Endothelial cell (in vitro differentiated cells): ENCODE results near the gene TRAK1. TPM values are rescaled to one million over a fixed set of nuclear protein-coding genes. Genes with fewer than 3 reads are reported as not detected.

ENCODE experiments used
- DNase-seq: peaks from one replicate; pipeline ENCODE4 v3.0.0; 2021; ENCODE audit warnings: low spot score
- H3K27ac Mint-ChIP-seq: one replicate; pipeline ENCODE4 v1.8.0; 2021; ENCODE audit warnings: mixed read lengths, inconsistent platforms; ENCODE audit not compliant: unreplicated experiment
- H3K27me3 Mint-ChIP-seq: one replicate; pipeline ENCODE4 v1.8.0; 2021; ENCODE audit warnings: mild to moderate bottlenecking, moderate library complexity, mixed read lengths, inconsistent platforms; ENCODE audit not compliant: unreplicated experiment
- H3K36me3 Mint-ChIP-seq: one replicate; pipeline ENCODE4 v1.8.0; 2021; ENCODE audit warnings: mild to moderate bottlenecking, low read depth, mixed read lengths, inconsistent platforms; ENCODE audit not compliant: unreplicated experiment
- H3K4me1 Mint-ChIP-seq: one replicate; pipeline ENCODE4 v1.8.0; 2021; ENCODE audit warnings: mild to moderate bottlenecking, mixed read lengths, inconsistent platforms; ENCODE audit not compliant: unreplicated experiment
- H3K4me3 Mint-ChIP-seq: one replicate; pipeline ENCODE4 v1.8.0; 2021; ENCODE audit warnings: mild to moderate bottlenecking, mixed read lengths, inconsistent platforms; ENCODE audit not compliant: unreplicated experiment
- H3K9me3 Mint-ChIP-seq: one replicate; pipeline ENCODE4 v1.8.0; 2021; ENCODE audit warnings: mixed read lengths, inconsistent platforms; ENCODE audit not compliant: unreplicated experiment
- CTCF ChIP-seq: fragments of 200-600 bp; sonication (generic); IDR thresholded peaks from one replicate; pipeline ENCODE4 v1.5.0; 2021; ENCODE audit warnings: antibody characterized with exemption; ENCODE audit not compliant: unreplicated experiment
- total RNA-seq: library from RNA; stranded (reverse); fragmentation: NEBNext Ultra II Directional; extraction: Animal tissue kit (Norgen Biotek cat#: 25700); gene quantifications from one replicate; pipeline ENCODE4 v1.2.1, GENCODE V29; 2021; ENCODE audit not compliant: unreplicated experiment

Gene TRAK1
- total RNA-seq, 1 donor from 2014 or later, result 48.2 TPM

GRCh38 chr3:42226470-42227425 is 135.6 kb downstream of the TRAK1 start:
- peaks cover 12% of the 10 kb centered on the region for H3K4me1 Mint-ChIP-seq
- peaks cover 26% of the 10 kb centered on the region for H3K36me3 Mint-ChIP-seq
- no peak for DNase-seq
- no peaks in the 10 kb centered on the region for H3K9me3 Mint-ChIP-seq
- H3K4me3 Mint-ChIP-seq, result no peak overlapping the region
- TF ChIP-seq CTCF, result no peak
- H3K27me3 Mint-ChIP-seq, result peaks cover 4% of the 10 kb centered on the region
- H3K27ac Mint-ChIP-seq, result peak overlapping the region; percentile 11

- no peaks in the 10 kb centered on the region for H3K9me3 Mint-ChIP-seq
- H3K36me3 Mint-ChIP-seq, result peaks cover 12% of the 10 kb centered on the region
- H3K4me1 Mint-ChIP-seq, result peaks cover 12% of the 10 kb centered on the region
- no peak overlapping the region for H3K27ac Mint-ChIP-seq
- H3K27me3 Mint-ChIP-seq, result peaks cover 3% of the 10 kb centered on the region
- no peak overlapping the region for H3K4me3 Mint-ChIP-seq
- DNase-seq, result no peak
- TF ChIP-seq CTCF, result no peak
Observed at GRCh38 chr3:42228796-42229195, 137.6 kb downstream of the TRAK1 start.

GRCh38 chr3:42229266-42229941 is 138.2 kb downstream of the TRAK1 start:
- Mint-ChIP-seq H3K27ac (no peak overlapping the region), H3K9me3 (no peaks in the 10 kb centered on the region), H3K4me1 (peaks cover 9% of the 10 kb centered on the region), H3K36me3 (peaks cover 6% of the 10 kb centered on the region), H3K27me3 (peaks cover 3% of the 10 kb centered on the region), H3K4me3 (no peak overlapping the region)
- DNase-seq, result no peak
- no peak for TF ChIP-seq CTCF

GRCh38 chr3:42229942-42230688 is 139.0 kb downstream of the TRAK1 start:
- TF ChIP-seq CTCF, result peak; percentile 25
- Mint-ChIP-seq H3K27ac (no peak overlapping the region), H3K9me3 (no peaks in the 10 kb centered on the region)

More at GRCh38 chr3:42229942-42230688, 139.0 kb downstream of the TRAK1 start:
- Mint-ChIP-seq H3K36me3 (peaks cover 4% of the 10 kb centered on the region), H3K27me3 (peaks cover 3% of the 10 kb centered on the region), H3K4me1 (peaks cover 8% of the 10 kb centered on the region), H3K4me3 (no peak overlapping the region)
- DNase-seq, result peak; percentile 38
